Measurements from ENCODE around the gene DYSF. TPM values are rescaled to one million over a fixed set of nuclear protein-coding genes. Genes with fewer than 3 reads are reported as not detected.

The DYSF gene
- polyA plus RNA-seq, 1 donor (not counting 4 experiments of a cell fraction or from before 2014, with no cell fraction given), result 8.2 TPM

DNA sequence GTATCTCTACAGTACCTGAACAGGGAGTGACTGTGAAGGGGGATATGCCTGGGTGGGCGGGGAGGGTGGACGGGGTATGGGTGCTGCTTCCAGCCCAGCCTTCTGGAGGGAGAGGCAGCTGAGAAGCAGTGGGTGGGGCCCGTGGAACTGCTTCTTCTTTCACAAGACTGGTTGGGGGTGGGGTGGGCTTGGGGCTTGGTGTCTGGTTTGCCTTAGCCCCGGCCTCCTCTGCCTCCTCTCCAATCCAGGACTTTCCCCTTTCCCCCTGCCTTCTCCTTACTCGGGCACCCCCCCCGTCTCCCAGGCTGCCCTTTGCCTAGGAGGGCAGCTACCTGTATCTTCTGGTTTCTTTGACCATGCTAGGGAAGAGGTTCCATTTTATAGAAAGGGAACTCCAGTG, 233.4 kb downstream of the DYSF start:
- Histone ChIP-seq H3K4me1 (ENCODE audit: control insufficient read depth, extremely low read depth, insufficient read depth, low read length) (no peaks in the 10 kb centered on the region), H3K9me1 (ENCODE audit: control insufficient read depth, extremely low read depth, insufficient read depth, low read length) (no peaks in the 10 kb centered on the region), H4K20me1 (ENCODE audit: control insufficient read depth, extremely low read depth, insufficient read depth, low read length) (no peaks in the 10 kb centered on the region), H3K4me2 (ENCODE audit: control insufficient read depth, extremely low read depth, insufficient read depth, low read depth, low read length) (no peak overlapping the region), H3K9ac (ENCODE audit: control insufficient read depth, extremely low read depth, insufficient read depth, low read length) (no peak overlapping the region), H3K27me3 (ENCODE audit: control insufficient read depth, extremely low read depth, insufficient read depth, low read length) (peaks cover 2% of the 10 kb centered on the region), H3K4me3 (ENCODE audit: control insufficient read depth in 2 of 3, extremely low read depth in 1 of 3, insufficient read depth in 2 of 3, low read depth in 1 of 3, low read length in 3 of 3) (no peak overlapping the region), H3K9me3 (ENCODE audit: control insufficient read depth, low read depth, low read length) (no peaks in the 10 kb centered on the region), H3K36me3 (ENCODE audit: control insufficient read depth in 2 of 2, extremely low read depth in 1 of 2, insufficient read depth in 2 of 2, low read length in 2 of 2) (no peaks in the 10 kb centered on the region), H3K27ac (ENCODE audit: control insufficient read depth, insufficient read depth, low read length) (no peak overlapping the region), H3K79me2 (ENCODE audit: control insufficient read depth, insufficient read depth, low read length) (no peaks in the 10 kb centered on the region), H2AFZ (ENCODE audit: control insufficient read depth, low read length) (no peak overlapping the region)
- TF ChIP-seq EZH2 (IDR thresholded peaks at IDR 0.05; ENCODE audit: low read length), result no peak
- TF ChIP-seq, protein P1, sequence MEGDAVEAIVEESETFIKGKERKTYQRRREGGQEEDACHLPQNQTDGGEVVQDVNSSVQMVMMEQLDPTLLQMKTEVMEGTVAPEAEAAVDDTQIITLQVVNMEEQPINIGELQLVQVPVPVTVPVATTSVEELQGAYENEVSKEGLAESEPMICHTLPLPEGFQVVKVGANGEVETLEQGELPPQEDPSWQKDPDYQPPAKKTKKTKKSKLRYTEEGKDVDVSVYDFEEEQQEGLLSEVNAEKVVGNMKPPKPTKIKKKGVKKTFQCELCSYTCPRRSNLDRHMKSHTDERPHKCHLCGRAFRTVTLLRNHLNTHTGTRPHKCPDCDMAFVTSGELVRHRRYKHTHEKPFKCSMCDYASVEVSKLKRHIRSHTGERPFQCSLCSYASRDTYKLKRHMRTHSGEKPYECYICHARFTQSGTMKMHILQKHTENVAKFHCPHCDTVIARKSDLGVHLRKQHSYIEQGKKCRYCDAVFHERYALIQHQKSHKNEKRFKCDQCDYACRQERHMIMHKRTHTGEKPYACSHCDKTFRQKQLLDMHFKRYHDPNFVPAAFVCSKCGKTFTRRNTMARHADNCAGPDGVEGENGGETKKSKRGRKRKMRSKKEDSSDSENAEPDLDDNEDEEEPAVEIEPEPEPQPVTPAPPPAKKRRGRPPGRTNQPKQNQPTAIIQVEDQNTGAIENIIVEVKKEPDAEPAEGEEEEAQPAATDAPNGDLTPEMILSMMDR (optimal IDR thresholded peaks at IDR 0.05 in 1 of 3, IDR thresholded peaks at IDR 0.05 in 1 of 3, conservative IDR thresholded peaks at IDR 0.05 in 1 of 3; ENCODE audit: extremely low read depth in 1 of 3, insufficient read depth in 2 of 3, low read length in 3 of 3), result no peak
- no peak for DNase-seq (ENCODE audit: low read depth, low spot score)
- no peak for FAIRE-seq
- dilution Hi-C loops (cut with MboI; ENCODE audit: extremely low pct_ligation_motif_present, low sequenced_read_pairs), result no loop called here

DNA sequence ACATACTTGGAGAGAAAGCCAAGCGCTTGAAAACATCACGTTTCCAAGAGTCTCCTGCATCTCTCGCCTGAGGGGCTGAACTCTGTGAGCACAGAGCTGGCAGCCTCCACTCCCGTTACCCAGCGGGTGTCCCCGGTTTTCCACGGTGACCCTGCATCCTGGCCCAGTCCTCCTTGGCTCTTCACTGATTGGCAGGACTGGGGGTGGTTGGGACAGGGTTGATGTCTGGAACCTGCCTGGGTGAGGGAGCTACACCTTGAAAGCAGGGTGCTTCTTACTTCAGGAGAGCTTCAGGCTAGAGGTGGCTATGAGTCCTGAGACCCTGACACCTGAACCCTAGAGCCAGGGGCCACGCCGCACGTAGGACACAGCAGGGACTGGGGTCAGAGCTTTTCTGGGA, 234.1 kb downstream of the DYSF start:
- TF ChIP-seq EZH2 (IDR thresholded peaks at IDR 0.05; ENCODE audit: low read length), result no peak
- TF ChIP-seq, protein P1 (optimal IDR thresholded peaks at IDR 0.05 in 1 of 3, IDR thresholded peaks at IDR 0.05 in 1 of 3, conservative IDR thresholded peaks at IDR 0.05 in 1 of 3; ENCODE audit: extremely low read depth in 1 of 3, insufficient read depth in 2 of 3, low read length in 3 of 3), result no peak
- no peak overlapping the region for H2AFZ ChIP-seq (ENCODE audit: control insufficient read depth, low read length)

More for the DNA sequence above, 234.1 kb downstream of the DYSF start:
- H3K36me3 ChIP-seq (ENCODE audit: control insufficient read depth in 2 of 2, extremely low read depth in 1 of 2, insufficient read depth in 2 of 2, low read length in 2 of 2), result no peaks in the 10 kb centered on the region
- H4K20me1 ChIP-seq (ENCODE audit: control insufficient read depth, extremely low read depth, insufficient read depth, low read length), result no peaks in the 10 kb centered on the region
- H3K4me2 ChIP-seq (ENCODE audit: control insufficient read depth, extremely low read depth, insufficient read depth, low read depth, low read length), result no peak overlapping the region
- H3K4me1 ChIP-seq (ENCODE audit: control insufficient read depth, extremely low read depth, insufficient read depth, low read length), result no peaks in the 10 kb centered on the region
- dilution Hi-C loops (cut with MboI; ENCODE audit: extremely low pct_ligation_motif_present, low sequenced_read_pairs), result no loop called here
- H3K79me2 ChIP-seq (ENCODE audit: control insufficient read depth, insufficient read depth, low read length), result no peaks in the 10 kb centered on the region
- no peaks in the 10 kb centered on the region for H3K9me3 ChIP-seq (ENCODE audit: control insufficient read depth, low read depth, low read length)
- peaks cover 3% of the 10 kb centered on the region for H3K27me3 ChIP-seq (ENCODE audit: control insufficient read depth, extremely low read depth, insufficient read depth, low read length)
- DNase-seq (ENCODE audit: low read depth, low spot score) (no peak), FAIRE-seq (no peak)
- no peaks in the 10 kb centered on the region for H3K9me1 ChIP-seq (ENCODE audit: control insufficient read depth, extremely low read depth, insufficient read depth, low read length)
- H3K9ac ChIP-seq (ENCODE audit: control insufficient read depth, extremely low read depth, insufficient read depth, low read length), result no peak overlapping the region
- no peak overlapping the region for H3K4me3 ChIP-seq (ENCODE audit: control insufficient read depth in 2 of 3, extremely low read depth in 1 of 3, insufficient read depth in 2 of 3, low read depth in 1 of 3, low read length in 3 of 3)
- no peak overlapping the region for H3K27ac ChIP-seq (ENCODE audit: control insufficient read depth, insufficient read depth, low read length)

Data from keratinocyte (primary cell).